Stimulated activated CD4-positive, alpha-beta T cell treated with anti-CD3 and anti-CD28 coated beads, Interleukin-12 subunit alpha, Interleukin-12 subunit beta, amount 100 ng/mL, for 4 hours (primary cell): ENCODE data around the gene SLC27A4.
"Not testable (repeated sequence)": the region's sequence is repeated elsewhere in the genome, so short reads cannot be mapped to it uniquely, and the experiment has no call there.

ENCODE experiments used
- DNase-seq: peaks from one replicate; pipeline ENCODE4 v3.0.0-alpha.2; 2020

Gene SLC27A4

DNA sequence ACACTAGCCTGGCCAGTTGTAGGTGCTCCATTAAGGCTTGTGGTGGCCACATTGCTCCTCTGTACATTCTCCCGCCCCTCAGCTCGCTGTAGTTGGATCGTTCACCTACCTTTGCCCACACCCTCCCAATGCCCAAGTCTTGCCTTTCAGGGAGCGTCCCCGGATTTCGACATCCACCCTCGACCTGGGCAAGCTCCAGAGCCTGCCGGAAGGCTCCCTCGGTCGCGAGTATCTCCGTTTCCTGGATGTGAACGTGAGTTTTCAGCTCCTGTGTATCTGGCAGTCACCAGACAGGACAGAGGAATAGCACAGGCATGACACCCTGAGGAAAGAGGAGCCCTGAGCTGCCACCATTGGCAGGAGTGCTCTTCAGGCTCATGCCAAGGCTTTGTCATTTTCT, 14.7 kb upstream of the SLC27A4 start:
- DNase-seq = no peak

DNA sequence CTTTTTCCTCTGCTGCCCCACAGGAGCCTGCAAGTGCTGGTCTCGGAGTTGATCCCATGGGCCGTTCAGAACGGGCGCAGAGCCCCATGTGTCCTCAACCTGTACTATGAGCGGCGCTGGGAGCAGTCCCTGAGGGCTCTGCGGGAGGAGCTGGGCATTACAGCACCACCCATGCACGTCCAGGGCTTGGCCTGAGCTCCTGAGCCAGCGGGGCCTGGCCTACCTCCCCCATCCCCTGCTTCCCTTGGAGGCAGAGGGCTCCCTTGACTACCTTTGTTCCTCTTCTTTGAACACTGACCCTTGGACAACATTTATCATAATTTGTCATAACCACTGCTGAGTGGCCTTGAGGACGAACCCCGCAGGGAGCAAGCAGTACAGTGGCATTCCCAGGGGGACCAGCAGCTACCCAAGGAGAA, 6.9 kb upstream of the SLC27A4 start:
- DNase-seq = no peak

DNA sequence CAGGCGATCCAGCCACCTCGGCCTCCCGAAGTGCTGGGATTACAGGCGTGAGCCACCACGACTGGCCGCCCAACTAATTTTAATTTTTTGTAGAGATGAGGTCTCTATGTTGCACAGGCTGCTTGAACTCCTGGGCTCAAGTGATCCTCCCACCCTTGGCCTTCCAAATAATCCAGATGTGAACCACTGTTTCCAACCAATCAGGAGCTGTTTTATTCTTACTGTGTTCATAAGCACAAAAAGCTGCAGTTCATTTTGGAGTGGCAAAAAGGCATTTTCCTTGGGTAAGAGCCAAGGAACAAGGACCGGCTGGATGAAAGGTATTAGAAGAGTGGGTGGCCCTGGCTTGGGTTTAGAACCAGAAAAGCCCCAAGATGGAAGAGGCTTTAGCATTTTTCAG, 5.2 kb upstream of the SLC27A4 start:
- DNase-seq = no peak

DNA sequence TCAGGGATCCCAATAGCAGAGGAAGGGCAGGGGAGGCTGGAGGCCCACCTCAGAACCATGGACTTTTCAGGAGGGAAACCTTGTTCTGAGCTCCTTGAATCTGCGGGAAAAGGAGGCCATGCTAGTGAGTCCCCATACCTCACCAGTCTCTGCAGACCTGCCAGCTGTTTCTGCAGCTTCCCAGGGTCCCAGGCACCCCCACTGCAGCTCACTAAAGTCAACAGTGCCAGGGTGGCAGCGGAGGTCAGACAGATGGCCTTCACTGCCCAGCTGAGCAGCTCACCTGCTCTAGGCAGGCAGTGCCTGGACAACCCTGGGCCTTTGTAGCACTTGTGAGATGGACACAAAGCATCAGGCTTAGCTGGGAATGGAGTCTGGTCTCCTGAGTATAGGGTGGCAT, 4.4 kb upstream of the SLC27A4 start:
- DNase-seq = no peak

DNA sequence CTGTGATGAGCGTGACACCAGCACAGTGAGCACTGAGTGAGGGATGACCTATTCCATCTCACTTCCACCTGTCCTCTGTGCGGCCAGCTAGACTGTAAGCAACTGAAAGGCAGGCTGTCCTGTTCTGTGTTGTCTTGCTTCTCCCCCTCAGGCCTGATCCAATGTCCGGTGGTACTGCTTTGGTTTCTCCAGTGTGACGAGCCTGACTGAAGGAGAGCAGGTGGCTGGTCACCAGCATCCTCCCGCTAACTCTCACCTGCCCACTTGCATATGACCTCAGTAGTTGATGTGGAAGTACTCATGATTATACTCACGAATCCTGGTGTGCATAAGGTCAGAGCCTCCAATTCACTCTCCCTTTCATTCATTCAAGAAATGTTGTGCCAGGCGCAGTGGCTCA, 2.4 kb upstream of the SLC27A4 start:
- DNase-seq = no peak

DNA sequence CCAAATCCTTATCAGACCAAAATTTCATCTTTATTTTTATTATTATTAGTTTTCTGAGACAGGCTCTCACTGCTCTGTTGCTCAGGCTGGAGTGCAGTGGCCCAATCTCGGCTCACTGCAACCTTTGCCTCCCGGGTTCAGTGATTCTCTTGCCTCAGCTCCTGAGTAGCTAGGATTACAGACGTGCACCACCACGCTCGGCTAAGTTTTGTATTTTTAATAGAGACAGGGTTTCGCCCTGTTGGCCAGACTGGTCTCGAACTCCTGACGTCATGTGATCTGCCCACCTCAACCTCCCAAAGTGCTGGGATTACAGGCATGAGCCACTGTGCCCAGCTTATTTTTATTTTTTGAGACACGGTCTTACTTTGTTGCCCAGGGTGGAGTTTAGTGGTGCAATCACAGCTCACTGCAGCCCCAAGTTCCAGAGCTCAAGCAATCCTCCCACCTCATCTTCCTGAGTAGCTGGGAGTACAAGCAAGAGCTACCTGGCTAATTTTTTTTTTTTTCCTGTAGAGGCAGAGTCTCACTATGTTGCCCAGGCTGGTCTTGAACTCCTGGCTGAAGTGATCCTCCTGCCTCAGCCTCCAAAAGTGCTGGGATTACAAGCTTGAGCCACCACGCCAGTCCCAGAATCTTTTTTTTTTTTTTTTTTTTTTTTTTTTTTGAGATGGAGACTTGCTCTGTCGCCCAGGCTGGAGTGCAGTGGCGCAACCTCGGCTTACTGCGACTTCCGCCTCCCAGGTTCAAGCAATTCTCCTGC, 1.3 kb upstream of the SLC27A4 start:
- DNase-seq = not testable (repeated sequence)

DNA sequence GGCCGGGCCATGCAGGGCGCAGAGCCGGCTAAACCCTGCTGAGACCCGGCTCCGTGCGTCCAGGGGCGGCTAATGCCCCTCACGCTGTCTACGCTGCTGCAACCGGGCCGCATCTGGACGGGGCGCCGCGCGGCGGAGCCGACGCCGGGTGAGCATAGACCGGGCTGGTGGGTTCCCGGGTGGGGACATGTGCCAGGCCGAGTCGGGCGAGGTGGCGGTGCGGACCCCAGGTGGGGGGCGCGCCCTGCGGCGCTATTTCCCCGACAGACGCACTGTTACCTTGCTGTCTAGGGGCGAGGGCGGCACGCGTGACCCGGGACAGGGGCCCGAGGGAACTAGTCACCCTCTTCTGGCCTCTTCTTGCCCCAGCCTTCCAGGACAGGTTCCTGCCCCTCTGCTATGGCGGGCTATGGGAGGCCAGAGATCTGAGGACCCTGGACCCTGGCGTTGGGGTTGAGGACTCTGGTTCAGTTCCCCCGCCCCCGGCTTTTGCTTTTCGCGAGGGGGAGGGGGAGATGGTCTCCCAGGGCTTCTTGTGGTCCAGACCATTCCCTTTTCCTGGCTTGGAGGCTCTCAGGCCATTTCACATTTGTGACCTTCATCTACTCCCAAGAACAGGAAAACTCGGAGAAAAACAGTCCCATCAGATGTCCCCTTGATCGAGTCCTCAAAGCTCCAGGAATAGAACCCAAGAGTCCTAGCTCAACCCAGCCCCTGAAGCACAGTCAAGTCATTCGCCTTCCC, 536 bp downstream of the SLC27A4 start:
- no peak for DNase-seq

DNA sequence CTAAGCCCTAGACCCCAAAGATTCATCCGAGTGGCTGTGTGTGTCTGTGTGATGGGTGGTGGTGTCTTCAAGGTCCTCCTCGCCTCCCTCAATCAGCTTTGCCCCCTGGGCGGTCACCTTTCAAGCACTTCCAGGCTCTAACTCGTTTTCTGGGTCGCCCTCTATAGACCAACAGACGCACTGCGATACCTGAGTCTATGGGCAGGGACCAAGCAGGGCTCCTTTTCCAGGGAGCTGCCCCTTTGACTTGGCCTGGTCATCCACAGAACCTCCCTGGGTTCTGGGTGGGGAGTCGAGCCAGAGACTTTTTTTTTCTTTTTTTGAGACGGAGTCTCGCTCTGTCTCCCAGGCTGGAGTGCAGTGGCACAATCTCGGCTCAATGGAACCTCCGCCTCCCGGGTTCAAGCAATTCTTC, 1.1 kb downstream of the SLC27A4 start:
- DNase-seq = peak; percentile 56

DNA sequence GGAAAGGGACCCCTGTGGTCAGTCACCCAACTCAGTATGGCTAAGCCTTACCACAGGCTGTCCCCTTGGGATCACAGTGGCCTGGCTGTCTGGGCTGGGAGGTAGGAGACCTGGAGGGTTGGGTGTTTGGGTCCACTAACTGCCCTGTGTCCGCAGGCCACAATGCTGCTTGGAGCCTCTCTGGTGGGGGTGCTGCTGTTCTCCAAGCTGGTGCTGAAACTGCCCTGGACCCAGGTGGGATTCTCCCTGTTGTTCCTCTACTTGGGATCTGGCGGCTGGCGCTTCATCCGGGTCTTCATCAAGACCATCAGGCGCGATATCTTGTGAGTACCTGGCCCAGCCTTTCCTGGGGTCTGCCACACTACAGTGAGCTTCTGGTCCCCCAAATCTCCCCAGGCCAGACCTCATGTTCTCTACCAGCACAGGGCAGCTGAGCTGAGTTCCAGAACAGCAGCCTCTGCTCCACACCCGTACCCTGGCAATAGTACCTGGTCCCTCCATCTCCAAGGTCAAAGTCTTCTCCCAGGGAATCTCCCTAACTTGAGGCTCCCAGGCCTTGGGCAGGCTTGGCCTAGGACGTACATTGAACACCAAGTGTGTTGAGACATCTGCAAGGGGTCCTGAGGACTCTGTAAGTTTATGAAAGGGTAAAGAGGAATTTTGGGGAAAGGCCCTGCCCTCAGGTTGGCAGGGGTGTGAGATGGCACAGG, 2.8 kb downstream of the SLC27A4 start:
- DNase-seq = no peak

DNA sequence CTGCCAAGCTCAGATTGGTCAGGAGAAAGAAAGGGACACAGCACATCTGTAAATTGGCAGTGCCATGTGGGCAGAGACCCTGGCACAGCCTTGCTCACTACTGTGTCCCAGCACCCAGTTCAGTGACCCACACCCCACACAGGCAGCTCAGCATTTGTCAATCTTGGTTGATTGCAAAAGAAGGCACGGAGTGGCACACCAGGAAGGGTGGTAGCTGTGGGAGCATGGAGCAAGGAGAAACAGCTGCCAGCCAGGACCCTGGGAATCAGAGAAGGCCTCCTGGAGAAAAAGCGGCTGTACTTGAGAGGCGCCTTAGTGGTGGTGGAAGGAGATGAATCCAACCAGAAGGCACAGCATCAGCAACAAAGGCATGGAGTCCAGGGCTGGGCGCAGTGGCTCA, 3.5 kb downstream of the SLC27A4 start:
- no peak for DNase-seq

DNA sequence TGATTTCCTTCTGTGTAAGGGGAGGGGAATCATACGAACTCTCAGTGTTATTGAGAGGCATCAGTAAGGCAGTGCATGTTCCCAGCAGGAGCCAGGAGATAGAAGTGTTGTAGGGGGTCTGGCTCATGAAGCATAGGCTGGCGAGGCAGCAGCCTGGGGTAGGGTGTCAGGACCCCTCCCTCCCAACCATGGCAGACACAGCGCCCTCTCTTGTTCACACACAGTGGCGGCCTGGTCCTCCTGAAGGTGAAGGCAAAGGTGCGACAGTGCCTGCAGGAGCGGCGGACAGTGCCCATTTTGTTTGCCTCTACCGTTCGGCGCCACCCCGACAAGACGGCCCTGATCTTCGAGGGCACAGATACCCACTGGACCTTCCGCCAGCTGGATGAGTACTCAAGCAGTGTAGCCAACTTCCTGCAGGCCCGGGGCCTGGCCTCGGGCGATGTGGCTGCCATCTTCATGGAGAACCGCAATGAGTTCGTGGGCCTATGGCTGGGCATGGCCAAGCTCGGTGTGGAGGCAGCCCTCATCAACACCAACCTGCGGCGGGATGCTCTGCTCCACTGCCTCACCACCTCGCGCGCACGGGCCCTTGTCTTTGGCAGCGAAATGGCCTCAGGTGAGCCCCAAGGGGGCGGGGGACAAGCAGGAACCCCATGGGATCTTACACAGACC, 4.7 kb downstream of the SLC27A4 start:
- no peak for DNase-seq

DNA sequence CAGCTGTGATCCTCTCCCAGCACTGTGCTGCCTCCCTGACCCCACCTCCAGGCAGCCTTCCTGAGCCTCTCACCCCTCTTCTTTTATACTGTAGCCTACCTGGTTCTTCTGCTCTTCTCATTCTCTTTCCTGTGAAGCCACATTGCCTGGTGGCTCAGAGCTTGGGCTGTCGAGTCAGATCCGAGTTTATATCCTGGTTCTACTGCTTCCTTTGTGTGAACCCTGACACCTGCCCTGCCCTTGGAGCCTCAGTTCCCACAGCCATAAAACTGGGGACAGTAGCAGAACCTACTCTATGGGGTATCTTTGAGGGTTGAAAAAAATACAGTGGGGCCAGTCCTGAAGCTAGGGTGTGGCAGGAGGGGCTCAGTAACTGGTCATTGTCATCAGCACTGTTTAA, 8.8 kb downstream of the SLC27A4 start:
- no peak for DNase-seq

DNA sequence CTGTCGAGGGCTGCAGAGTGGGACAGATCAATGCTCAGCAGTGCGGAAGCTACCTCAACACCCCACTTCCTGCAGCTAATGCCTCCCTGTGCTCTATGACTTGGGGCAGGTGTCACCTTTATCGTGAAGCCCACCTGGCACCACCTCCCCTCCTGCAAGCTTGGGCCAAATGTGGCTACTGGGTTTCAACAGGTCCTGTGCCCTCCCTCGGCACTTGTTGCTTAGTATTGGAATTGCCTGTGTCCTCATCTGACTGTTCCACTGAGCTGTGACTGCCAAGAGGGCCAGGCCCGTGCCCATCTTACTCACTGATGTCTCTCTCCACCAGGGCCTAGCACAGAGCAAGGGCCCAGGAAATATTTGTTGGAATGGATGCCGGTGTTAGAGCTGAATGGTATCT, 9.4 kb downstream of the SLC27A4 start:
- DNase-seq = no peak

DNA sequence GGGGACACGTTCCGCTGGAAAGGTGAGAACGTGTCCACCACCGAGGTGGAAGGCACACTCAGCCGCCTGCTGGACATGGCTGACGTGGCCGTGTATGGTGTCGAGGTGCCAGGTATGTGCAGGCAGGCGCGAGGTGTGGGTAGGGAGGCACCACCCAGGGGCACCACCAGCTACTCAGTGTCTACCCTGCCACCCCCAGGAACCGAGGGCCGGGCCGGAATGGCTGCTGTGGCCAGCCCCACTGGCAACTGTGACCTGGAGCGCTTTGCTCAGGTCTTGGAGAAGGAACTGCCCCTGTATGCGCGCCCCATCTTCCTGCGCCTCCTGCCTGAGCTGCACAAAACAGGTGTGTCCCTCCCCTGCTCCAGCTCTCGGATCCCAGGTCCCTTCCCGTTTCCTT, 15.1 kb downstream of the SLC27A4 start:
- DNase-seq = no peak

DNA sequence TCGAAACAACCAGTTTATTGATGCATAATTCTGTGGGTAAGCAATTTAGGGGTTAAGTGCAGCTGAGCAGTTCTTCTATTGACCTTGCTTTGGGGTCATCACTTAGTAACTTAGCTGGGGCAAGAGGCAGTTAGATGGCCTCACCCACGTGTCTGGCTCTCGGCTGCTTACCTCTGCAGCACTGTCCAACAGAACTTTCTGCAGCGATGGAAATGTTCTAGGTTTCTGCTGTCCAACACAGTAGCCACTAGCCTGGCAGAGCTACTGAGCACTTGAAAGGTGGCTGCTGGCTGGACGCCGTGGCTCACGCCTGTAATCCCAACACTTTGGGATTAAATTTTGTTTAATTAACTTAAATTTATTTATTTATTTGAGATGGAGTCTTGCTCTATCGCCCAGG, 17.8 kb downstream of the SLC27A4 start:
- DNase-seq = no peak

DNA sequence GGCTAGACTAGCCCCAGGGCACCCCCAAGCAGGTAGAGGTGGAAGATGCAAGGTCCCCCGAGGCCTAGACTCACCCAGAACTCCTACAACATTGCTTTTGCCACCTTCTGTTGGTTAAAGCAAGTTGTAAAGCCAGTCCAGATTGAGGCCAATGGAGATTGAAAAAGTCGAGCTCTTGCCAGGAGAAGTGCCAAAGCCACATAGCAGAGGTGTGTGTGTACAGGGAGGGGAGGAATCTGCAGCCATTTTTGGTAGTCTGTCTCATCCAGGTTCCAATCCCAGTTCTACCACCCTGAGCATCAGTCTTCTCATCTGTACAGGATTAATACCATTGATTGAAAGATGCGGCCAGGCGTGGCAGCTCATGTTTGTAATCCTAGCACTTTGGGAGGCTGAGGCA, 18.5 kb downstream of the SLC27A4 start:
- DNase-seq = no peak

DNA sequence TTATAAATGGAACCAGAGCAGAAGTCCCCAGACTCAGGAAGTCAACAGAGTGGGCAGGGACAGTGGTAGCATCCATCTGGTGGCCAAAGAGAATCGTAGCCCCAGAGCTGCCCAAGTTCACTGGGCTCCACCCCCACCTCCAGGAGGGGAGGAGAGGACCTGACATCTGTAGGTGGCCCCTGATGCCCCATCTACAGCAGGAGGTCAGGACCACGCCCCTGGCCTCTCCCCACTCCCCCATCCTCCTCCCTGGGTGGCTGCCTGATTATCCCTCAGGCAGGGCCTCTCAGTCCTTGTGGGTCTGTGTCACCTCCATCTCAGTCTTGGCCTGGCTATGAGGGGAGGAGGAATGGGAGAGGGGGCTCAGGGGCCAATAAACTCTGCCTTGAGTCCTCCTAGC, 20.5 kb downstream of the SLC27A4 start:
- DNase-seq = no peak

DNA sequence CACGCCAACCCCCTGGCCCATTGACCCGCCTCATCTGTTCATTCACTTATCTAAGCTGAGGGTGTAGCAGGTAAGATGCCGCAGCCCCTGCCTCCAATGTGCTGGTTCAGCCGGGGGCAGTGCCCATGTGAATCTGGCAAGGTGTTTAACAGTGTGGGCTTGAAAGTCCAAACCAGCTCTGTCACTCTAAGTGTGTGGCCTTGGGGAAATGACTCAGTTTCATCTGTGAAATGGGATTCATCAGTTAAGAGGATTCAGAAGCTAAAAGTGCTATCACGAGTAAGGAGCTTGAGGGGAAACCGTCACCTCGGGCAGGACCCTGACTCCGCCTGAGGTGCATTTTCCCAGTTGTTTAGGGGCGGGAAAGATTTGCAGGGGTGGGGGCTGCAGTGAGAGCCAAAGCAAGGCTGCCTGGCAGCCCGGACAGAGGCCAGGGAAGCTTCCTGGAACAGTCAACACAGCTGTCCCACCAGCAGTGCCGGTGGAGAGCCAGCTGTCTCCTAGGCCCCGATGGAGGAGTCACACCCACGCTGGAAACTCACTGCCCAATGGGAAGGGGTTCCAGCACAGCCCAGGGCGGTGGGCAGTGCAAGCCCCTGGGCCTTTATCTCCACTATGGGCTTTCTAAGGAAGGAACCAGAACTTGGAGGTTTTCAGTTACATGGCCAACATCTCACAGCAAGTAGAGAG, 21.1 kb downstream of the SLC27A4 start:
- DNase-seq = no peak

DNA sequence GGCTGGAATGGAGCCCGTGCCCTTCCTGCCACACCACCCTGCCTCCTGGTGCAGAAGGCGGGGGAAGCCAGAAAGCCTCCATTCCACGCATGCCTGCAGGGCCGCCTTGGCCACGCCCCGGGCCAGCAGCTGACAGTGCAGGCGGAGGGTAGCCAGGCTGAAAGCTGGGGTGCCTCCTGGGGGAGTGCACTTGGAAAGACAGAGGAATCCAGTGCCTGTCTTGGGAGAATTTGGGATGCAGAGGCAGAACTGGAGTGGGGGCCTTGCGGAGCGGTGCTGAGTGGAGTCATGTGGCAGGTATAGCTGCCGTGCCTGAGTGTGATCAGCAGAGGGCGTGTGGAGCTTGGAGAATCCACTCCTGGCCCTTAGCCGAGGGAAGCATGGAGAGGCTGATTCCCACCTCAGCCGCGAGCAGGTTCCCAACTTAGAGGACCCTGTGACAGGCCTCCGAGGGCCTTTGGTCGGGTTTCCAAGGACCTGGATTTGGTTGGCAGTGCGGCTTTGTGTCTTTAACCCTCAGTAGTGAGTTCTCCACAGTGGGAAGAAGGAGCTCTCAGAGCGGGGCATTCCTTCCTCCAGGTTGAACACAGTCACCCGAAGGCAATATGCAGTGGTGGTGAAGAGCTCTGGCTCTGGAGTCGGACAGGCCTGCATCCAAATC, 21.8 kb downstream of the SLC27A4 start:
- peak; percentile 59 for DNase-seq

DNA sequence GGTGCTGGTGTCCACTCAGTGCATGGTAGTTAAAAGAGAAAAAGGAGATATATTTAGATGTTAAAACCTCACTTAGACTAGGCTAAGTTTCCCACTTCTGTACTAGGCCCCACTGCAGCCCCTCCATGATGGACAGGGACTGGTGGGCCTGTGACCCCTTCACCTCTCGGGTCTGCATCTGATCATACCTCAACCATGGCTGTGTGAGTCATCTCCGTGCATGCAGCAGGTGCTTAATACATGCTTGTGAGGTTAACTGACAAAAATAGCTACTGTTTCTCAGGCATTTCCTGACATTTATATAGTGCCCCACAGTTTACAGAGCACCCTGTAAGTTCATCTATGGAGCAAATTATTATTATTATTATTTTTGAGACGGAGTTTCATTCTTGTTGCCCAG, 22.4 kb downstream of the SLC27A4 start:
- DNase-seq = no peak

DNA sequence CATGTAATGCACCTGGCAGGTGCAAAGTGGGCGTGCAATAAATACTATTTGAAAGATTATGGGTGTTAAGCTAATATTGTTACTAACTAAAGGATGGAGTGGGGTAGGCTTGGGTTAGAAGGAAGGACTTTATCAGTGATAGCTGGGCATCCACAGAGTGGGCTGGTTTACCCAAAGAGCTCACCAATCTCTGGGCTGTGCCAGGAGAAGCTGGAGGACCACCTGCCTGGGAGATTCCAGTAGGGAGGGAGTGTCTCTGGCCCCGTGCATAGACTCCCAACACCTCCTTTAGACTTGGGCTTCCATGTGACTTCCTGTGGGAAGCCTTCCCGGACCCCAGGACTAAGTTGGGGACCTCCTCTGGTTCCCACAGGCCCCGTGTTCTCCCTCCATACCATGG, 25.2 kb downstream of the SLC27A4 start:
- no peak for DNase-seq

DNA sequence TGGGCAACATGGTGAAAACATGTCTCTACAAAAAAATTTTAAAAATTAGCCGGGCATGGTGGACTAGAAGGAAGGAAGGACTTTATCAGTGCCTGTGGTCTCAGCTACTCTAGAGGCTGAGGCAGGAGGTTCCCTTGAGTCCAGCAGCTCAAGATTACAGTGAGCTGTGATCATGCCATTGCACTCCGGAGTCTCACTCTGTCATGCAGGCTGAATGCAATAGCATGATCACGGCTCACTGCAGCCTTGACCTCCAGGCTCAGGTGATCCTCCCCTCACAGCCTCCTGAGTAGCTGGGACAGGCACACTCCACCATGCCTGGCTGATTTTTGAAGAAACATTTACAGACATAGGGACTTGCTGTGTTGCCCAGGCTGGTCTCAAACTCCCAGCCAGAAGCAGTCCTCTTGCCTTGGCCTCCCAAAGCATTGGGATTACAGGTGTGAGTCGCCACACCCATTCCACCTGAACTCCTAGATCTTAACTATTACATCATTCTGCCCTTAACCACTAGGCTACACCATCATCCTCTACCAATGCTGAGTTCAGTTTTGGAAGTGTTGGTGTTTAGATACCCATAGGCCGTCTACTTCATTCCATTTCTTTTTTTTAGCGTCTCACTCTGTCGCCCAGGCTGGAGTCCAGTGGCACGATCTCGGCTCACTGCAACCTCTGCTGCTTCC, 28.8 kb downstream of the SLC27A4 start:
- DNase-seq = no peak
